ENCODE results near the gene C6orf132.

The C6orf132 gene

GRCh38 chr6:42135161-42135560, 7.3 kb downstream of the C6orf132 start:
- DNase-seq = no peak

GRCh38 chr6:42133926-42134325, 8.5 kb downstream of the C6orf132 start:
- no peak for DNase-seq

- no peak for DNase-seq
Observed at GRCh38 chr6:42131531-42131930, 10.9 kb downstream of the C6orf132 start.

GRCh38 chr6:42129360-42129676, 13.1 kb downstream of the C6orf132 start:
- DNase-seq = no peak

- no peak for DNase-seq
Observed at GRCh38 chr6:42128460-42129359, 13.7 kb downstream of the C6orf132 start.

- DNase-seq = no peak
Observed at GRCh38 chr6:42125663-42126062, 16.8 kb downstream of the C6orf132 start.

GRCh38 chr6:42125231-42125630, 17.2 kb downstream of the C6orf132 start:
- DNase-seq = no peak

GRCh38 chr6:42124223-42124836, 18.1 kb downstream of the C6orf132 start:
- DNase-seq = no peak

- DNase-seq = no peak
Observed at GRCh38 chr6:42123379-42124103, 18.9 kb downstream of the C6orf132 start.

GRCh38 chr6:42120895-42121865, 21.2 kb downstream of the C6orf132 start:
- no peak for DNase-seq

- no peak for DNase-seq
Observed at GRCh38 chr6:42118162-42119001, 24.0 kb downstream of the C6orf132 start.

- DNase-seq = no peak
Observed at GRCh38 chr6:42117843-42118161, 24.6 kb downstream of the C6orf132 start.

- no peak for DNase-seq
Observed at GRCh38 chr6:42113936-42114636, 28.3 kb downstream of the C6orf132 start.

GRCh38 chr6:42112351-42112750, 30.1 kb downstream of the C6orf132 start:
- DNase-seq = no peak

GRCh38 chr6:42110683-42111082, 31.7 kb downstream of the C6orf132 start:
- DNase-seq = no peak

- DNase-seq = no peak
Observed at GRCh38 chr6:42108071-42108470, 34.3 kb downstream of the C6orf132 start.

- DNase-seq = no peak
Observed at GRCh38 chr6:42106112-42107023, 36.1 kb downstream of the C6orf132 start.

GRCh38 chr6:42105709-42106108, 36.7 kb downstream of the C6orf132 start:
- DNase-seq = no peak

- no peak for DNase-seq
Observed at GRCh38 chr6:42105156-42105648, 37.2 kb downstream of the C6orf132 start.

GRCh38 chr6:42104804-42105125, 37.7 kb downstream of the C6orf132 start:
- DNase-seq = no peak

Measured in CD4-positive, alpha-beta T cell treated with Interleukin-6 for 4 hours (primary cell).